Daoy (cell line): ENCODE measurements around the gene SPOCD1. TPM values are rescaled to one million over a fixed set of nuclear protein-coding genes. Genes with fewer than 3 reads are reported as not detected.

ENCODE experiments used
- DNase-seq: peaks from one replicate; pipeline ENCODE4 v3.0.0-alpha.2; 2015; ENCODE audit warnings: low read depth
- total RNA-seq: library from RNA; depleted of rRNA; stranded (reverse); fragments of >200 nt; shearing (Covaris generic); gene quantifications from 2 replicates; pipeline ENCODE4 v1.2.3, GENCODE V29; 2014

Gene SPOCD1
- total RNA-seq, 1 experiment from 2014 or later: 92.7 TPM

- no peak for DNase-seq
These were observed 28.1 kb downstream of the SPOCD1 start for GRCh38 chr1:31787786-31788137.

GRCh38 chr1:31787261-31787660 lies 28.6 kb downstream of the SPOCD1 start:
- DNase-seq: no peak

GRCh38 chr1:31786366-31787060 lies 29.3 kb downstream of the SPOCD1 start:
- DNase-seq: no peak

- DNase-seq: no peak
These were observed 29.9 kb downstream of the SPOCD1 start for GRCh38 chr1:31785947-31786290.

- no peak for DNase-seq
These were observed 30.5 kb downstream of the SPOCD1 start for GRCh38 chr1:31785020-31785946.

- DNase-seq: no peak
These were observed 31.3 kb downstream of the SPOCD1 start for GRCh38 chr1:31784356-31785019.

GRCh38 chr1:31783846-31784245 lies 32.0 kb downstream of the SPOCD1 start:
- DNase-seq: no peak

- DNase-seq: no peak
These were observed 33.1 kb downstream of the SPOCD1 start for GRCh38 chr1:31782421-31783410.

- DNase-seq: no peak
These were observed 34.0 kb downstream of the SPOCD1 start for GRCh38 chr1:31781756-31782371.

GRCh38 chr1:31781138-31781755 lies 34.6 kb downstream of the SPOCD1 start:
- no peak for DNase-seq

GRCh38 chr1:31780632-31781031 lies 35.2 kb downstream of the SPOCD1 start:
- no peak for DNase-seq

- no peak for DNase-seq
These were observed 36.1 kb downstream of the SPOCD1 start for GRCh38 chr1:31779687-31780086.

GRCh38 chr1:31778763-31779488 lies 36.9 kb downstream of the SPOCD1 start:
- DNase-seq: no peak

GRCh38 chr1:31776516-31776915 lies 39.3 kb downstream of the SPOCD1 start:
- DNase-seq: no peak

- DNase-seq: no peak
These were observed 39.8 kb downstream of the SPOCD1 start for GRCh38 chr1:31776032-31776431.

- DNase-seq: no peak
These were observed 40.4 kb downstream of the SPOCD1 start for GRCh38 chr1:31775210-31775999.

GRCh38 chr1:31774495-31774894 lies 41.3 kb downstream of the SPOCD1 start:
- DNase-seq: no peak

- no peak for DNase-seq
These were observed 42.0 kb downstream of the SPOCD1 start for GRCh38 chr1:31773861-31774260.

GRCh38 chr1:31772669-31773248 lies 43.1 kb downstream of the SPOCD1 start:
- DNase-seq: no peak
